Endodermal cell (in vitro differentiated cells): ENCODE measurements around the gene CASP10. TPM values are rescaled to one million over a fixed set of nuclear protein-coding genes. Genes with fewer than 3 reads are reported as not detected.
A peak's percentile ranks its signal among the peaks of the same experiment; 100 is the strongest.

Experiments used
- DNase-seq: peaks from one replicate; pipeline ENCODE4 v3.0.0-alpha.2; 2017
- H3K27ac ChIP-seq: 2 replicates; pipeline ENCODE4 v1.5.1; 2013; ENCODE audit warnings: mild to moderate bottlenecking, low read depth, low read length, moderate library complexity
- H3K27me3 ChIP-seq: 2 replicates; pipeline ENCODE4 v1.6.1; 2013; ENCODE audit warnings: mild to moderate bottlenecking, low read length, moderate library complexity; ENCODE audit not compliant: insufficient read depth, control insufficient read depth, poor library complexity, severe bottlenecking
- H3K36me3 ChIP-seq: 2 replicates; pipeline ENCODE4 v1.7.0; 2013; ENCODE audit warnings: mild to moderate bottlenecking, low read length, moderate library complexity; ENCODE audit not compliant: control insufficient read depth, insufficient read depth
- H3K4me1 ChIP-seq: one replicate; pipeline ENCODE4 v1.7.0; 2013; ENCODE audit warnings: low read length; ENCODE audit not compliant: control insufficient read depth, insufficient read depth
- H3K4me3 ChIP-seq: 2 replicates; pipeline ENCODE4 v1.5.1; 2013; ENCODE audit warnings: mild to moderate bottlenecking, low read length, moderate library complexity
- H3K9ac ChIP-seq: 2 replicates; pipeline ENCODE4 v1.6.1; 2013; ENCODE audit warnings: mild to moderate bottlenecking, low read length, moderate library complexity; ENCODE audit not compliant: poor library complexity, severe bottlenecking; ENCODE audit errors: extremely low read depth
- H3K9me3 ChIP-seq: 2 replicates; pipeline ENCODE4 v1.6.1; 2013; ENCODE audit warnings: mild to moderate bottlenecking, low read length, moderate library complexity; ENCODE audit not compliant: control insufficient read depth
- H3K27ac Mint-ChIP-seq: 2 replicates; pipeline ENCODE4 v1.8.0; 2020; ENCODE audit warnings: mixed read lengths
- H3K27me3 Mint-ChIP-seq: 2 replicates; pipeline ENCODE4 v1.8.0; 2021; ENCODE audit warnings: mild to moderate bottlenecking, mixed read lengths; ENCODE audit not compliant: insufficient read depth
- H3K36me3 Mint-ChIP-seq: 2 replicates; pipeline ENCODE4 v1.8.0; 2020; ENCODE audit warnings: low read depth, mixed read lengths
- H3K4me1 Mint-ChIP-seq: 2 replicates; pipeline ENCODE4 v1.8.0; 2020; ENCODE audit warnings: mixed read lengths
- H3K4me3 Mint-ChIP-seq: 2 replicates; pipeline ENCODE4 v1.8.0; 2020; ENCODE audit warnings: mild to moderate bottlenecking, moderate library complexity, mixed read lengths
- H3K9me3 Mint-ChIP-seq: 2 replicates; pipeline ENCODE4 v1.8.0; 2020; ENCODE audit warnings: mild to moderate bottlenecking, mixed read lengths
- WGBS, 2 experiments: methylation state at CpG; one replicate each; pipeline versions ENCODE4 v1.1.5 to v1.1.7; 2013; ENCODE audit warnings: missing lambda C conversion rate in 2 of 2, mixed read lengths in 1 of 2; ENCODE audit not compliant: insufficient coverage in 1 of 2, insufficient read length in 1 of 2; 5-methylcytosine and 5-hydroxymethylcytosine counted together
- long read RNA-seq, 4 experiments: library from polyadenylated mRNA in 2 of 4; library from RNA in 1 of 4; library from capped mRNA in 1 of 4; stranded (forward) in 3 of 4; unstranded in 1 of 4; transcript quantifications; one replicate each; pipeline ENCODE4 v2.0.0, GENCODE V29; 2020 to 2021; ENCODE audit warnings: inconsistent platforms in 1 of 4
- polyA plus RNA-seq, 2 experiments: library from polyadenylated mRNA; stranded (reverse); fragments of 50-300 nt; gene quantifications; one replicate each; pipeline ENCODE4 v1.2.3, GENCODE V29; 2013
- total RNA-seq, 2 donors: library from RNA; stranded (reverse); fragmentation: NEBNext Ultra II Directional in 1 of 2; extraction: Animal tissue kit (Norgen Biotek cat#: 25700) in 1 of 2; gene quantifications; 2 replicates in 1 of 2; 3 replicates in 1 of 2; pipeline ENCODE4 v1.2.1, GENCODE V29; 2021
- TF ChIP-seq, protein P1 (sequence below): fragments of 200-600 bp; sonication (generic); conservative IDR thresholded peaks from 2 replicates; pipeline ENCODE4 v1.5.0; 2021; ENCODE audit warnings: antibody characterized with exemption, mild to moderate bottlenecking

Gene CASP10, protein sequence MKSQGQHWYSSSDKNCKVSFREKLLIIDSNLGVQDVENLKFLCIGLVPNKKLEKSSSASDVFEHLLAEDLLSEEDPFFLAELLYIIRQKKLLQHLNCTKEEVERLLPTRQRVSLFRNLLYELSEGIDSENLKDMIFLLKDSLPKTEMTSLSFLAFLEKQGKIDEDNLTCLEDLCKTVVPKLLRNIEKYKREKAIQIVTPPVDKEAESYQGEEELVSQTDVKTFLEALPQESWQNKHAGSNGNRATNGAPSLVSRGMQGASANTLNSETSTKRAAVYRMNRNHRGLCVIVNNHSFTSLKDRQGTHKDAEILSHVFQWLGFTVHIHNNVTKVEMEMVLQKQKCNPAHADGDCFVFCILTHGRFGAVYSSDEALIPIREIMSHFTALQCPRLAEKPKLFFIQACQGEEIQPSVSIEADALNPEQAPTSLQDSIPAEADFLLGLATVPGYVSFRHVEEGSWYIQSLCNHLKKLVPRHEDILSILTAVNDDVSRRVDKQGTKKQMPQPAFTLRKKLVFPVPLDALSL
- 10 to 100 TPM in 1 of 2 donors, 1 to 10 TPM in 1; 6.0 to 24.5 TPM for total RNA-seq
- polyA plus RNA-seq (2013, experiment 1 of 2) = 0.93 TPM
- 0.99 TPM for polyA plus RNA-seq (2013, experiment 2 of 2)
- long read RNA-seq, experiment 1, partial matches to known transcripts = 0 of 2 reads
- long read RNA-seq, experiment 1, other reads (novel, unspliced or antisense) = 1 of 2 reads
- long read RNA-seq, experiment 2, full-length matches to known transcripts = 7 of 21 reads
- long read RNA-seq, experiment 2, partial matches to known transcripts = 2 of 21 reads
- long read RNA-seq, experiment 2, other reads (novel, unspliced or antisense) = 12 of 21 reads
- long read RNA-seq, experiment 3, full-length matches to known transcripts = 11 of 14 reads
- long read RNA-seq, experiment 3, partial matches to known transcripts = 1 of 14 reads
- long read RNA-seq, experiment 3, other reads (novel, unspliced or antisense) = 2 of 14 reads
- long read RNA-seq, experiment 4, partial matches to known transcripts = 2 of 4 reads
- long read RNA-seq, experiment 4, other reads (novel, unspliced or antisense) = 2 of 4 reads

DNA sequence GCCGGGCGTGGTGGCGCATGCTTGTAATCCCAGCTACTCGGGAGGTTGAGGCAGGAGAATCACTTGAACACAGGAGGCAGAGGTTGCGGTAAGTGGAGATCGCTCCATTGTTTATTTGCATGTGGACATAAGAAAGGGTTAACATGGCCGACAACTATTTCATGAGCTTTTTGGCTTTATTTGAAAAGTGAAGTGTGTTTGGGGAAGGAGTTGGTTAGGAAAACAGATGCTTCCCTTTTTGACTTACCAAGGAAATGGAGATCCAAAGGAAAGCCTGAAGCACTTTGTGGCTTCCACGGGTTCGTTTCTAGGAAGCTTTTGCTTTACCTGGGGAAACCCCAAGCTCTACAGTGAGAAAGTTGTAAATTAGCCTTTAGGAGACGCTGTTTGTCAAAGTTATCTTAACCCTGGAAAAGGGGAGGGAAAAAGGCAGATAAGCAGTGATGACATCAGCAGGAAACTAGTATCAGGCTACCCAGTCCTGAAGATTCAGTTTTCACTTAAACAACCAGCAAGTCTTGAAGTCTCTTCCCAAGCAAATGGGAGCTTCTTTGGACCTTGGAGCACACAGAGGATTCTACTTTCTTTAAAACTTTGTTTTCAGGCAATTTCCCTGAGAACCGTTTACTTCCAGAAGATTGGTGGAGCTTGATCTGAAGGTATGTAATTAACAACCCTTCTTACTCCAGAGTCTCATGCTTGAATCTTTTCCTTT, at the start of gene CASP10:
Gene CASP10, plus strand, starts transcription at position 492 of the 715 bp plus-strand sequence. CDS start 2,637 bp downstream, outside the sequence.
- peak within 1 kb of the TSS; percentile 46 for H3K4me3 Mint-ChIP-seq
- Histone ChIP-seq H3K36me3 (no peaks in the 10 kb centered on the region), H3K4me1 (no peaks in the 10 kb centered on the region), H3K27ac (no peak within 1 kb of the TSS), H3K9ac (peak within 1 kb of the TSS; percentile 21), H3K9me3 (peaks cover 26% of the 10 kb centered on the region), H3K4me3 (peak within 1 kb of the TSS; percentile 69), H3K27me3 (no peaks in the 10 kb centered on the region)
- DNase-seq = peak; percentile 61
- H3K27me3 Mint-ChIP-seq = no peaks in the 10 kb centered on the region
- peaks cover 25% of the 10 kb centered on the region for H3K9me3 Mint-ChIP-seq
- peak within 1 kb of the TSS; percentile 86 for H3K27ac Mint-ChIP-seq
- 80 to 84% methylated on average over 11 of the region's 11 CpGs for WGBS, 2 experiments
- peaks cover 10% of the 10 kb centered on the region for H3K4me1 Mint-ChIP-seq
- peaks cover 11% of the 10 kb centered on the region for H3K36me3 Mint-ChIP-seq
- TF ChIP-seq, protein P1, sequence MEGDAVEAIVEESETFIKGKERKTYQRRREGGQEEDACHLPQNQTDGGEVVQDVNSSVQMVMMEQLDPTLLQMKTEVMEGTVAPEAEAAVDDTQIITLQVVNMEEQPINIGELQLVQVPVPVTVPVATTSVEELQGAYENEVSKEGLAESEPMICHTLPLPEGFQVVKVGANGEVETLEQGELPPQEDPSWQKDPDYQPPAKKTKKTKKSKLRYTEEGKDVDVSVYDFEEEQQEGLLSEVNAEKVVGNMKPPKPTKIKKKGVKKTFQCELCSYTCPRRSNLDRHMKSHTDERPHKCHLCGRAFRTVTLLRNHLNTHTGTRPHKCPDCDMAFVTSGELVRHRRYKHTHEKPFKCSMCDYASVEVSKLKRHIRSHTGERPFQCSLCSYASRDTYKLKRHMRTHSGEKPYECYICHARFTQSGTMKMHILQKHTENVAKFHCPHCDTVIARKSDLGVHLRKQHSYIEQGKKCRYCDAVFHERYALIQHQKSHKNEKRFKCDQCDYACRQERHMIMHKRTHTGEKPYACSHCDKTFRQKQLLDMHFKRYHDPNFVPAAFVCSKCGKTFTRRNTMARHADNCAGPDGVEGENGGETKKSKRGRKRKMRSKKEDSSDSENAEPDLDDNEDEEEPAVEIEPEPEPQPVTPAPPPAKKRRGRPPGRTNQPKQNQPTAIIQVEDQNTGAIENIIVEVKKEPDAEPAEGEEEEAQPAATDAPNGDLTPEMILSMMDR = peak; percentile 63

DNA sequence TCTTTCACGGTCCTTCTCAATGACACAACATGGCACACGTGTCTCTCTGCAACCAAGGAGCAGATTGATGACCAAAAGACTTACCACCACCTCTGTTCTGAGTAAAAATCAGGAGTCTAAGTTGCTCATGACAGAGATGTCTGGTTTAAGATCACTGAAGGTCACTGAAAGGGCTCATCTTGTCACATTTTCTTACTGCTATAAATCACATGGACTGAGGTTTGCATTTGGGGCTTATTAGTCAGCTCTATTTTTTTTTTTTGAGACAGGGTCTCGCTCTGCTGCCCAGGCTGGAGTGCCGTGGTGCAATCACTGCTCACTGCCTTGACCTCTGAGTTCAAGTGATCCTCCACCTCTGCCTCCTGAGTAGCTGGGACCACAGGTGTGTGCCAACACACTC, 47.6 kb upstream of the CASP10 start:
- H3K4me3 Mint-ChIP-seq = no peak overlapping the region
- no peaks in the 10 kb centered on the region for H3K27me3 ChIP-seq
- no peak for DNase-seq
- peaks cover 38% of the 10 kb centered on the region for H3K4me1 Mint-ChIP-seq
- no peaks in the 10 kb centered on the region for H3K9me3 Mint-ChIP-seq
- H3K36me3 Mint-ChIP-seq = peaks cover 83% of the 10 kb centered on the region
- H3K27ac Mint-ChIP-seq = no peak overlapping the region
- H3K9ac ChIP-seq = no peak overlapping the region
- H3K36me3 ChIP-seq = peaks cover 82% of the 10 kb centered on the region
- H3K4me1 ChIP-seq = peaks cover 4% of the 10 kb centered on the region
- H3K9me3 ChIP-seq = no peaks in the 10 kb centered on the region
- H3K4me3 ChIP-seq = no peak overlapping the region
- TF ChIP-seq, protein P1 = no peak
- WGBS, 2 experiments = 94 to 100% methylated on average over 3 to 4 of the region's 4 CpGs
- H3K27ac ChIP-seq = no peak overlapping the region
- no peaks in the 10 kb centered on the region for H3K27me3 Mint-ChIP-seq

DNA sequence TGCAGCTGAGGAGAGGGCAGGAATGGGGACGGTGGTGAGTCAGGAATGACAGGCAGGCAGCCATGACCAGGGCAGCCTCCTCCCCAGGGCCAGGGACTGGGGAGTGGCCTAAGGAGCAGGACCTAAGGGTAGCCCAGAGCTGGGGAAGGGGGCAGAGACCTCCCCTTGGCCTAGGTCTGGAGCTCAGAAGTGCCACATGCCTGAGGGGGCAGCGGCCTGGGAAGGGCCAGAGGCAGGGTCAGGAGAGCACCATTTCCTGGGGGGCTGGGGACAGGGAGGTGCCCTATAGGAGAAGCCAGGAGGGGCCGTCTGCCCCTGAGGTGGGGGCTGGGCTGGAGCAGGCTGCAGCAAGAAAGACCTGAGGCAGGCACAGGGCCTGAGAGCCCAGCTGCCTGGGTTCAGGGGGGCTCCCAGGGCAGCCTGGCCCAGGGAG, 46.0 kb upstream of the CASP10 start:
- Histone ChIP-seq H3K4me1 (no peaks in the 10 kb centered on the region), H3K27ac (no peak overlapping the region), H3K9me3 (no peaks in the 10 kb centered on the region), H3K9ac (no peak overlapping the region), H3K4me3 (no peak overlapping the region), H3K36me3 (peaks cover 84% of the 10 kb centered on the region), H3K27me3 (no peaks in the 10 kb centered on the region)
- TF ChIP-seq, protein P1 = no peak
- no peak overlapping the region for H3K4me3 Mint-ChIP-seq
- peak overlapping the region; percentile 44 for H3K27ac Mint-ChIP-seq
- H3K36me3 Mint-ChIP-seq = peaks cover 82% of the 10 kb centered on the region
- DNase-seq = no peak
- H3K27me3 Mint-ChIP-seq = no peaks in the 10 kb centered on the region
- whole genome bisulfite sequencing, 2 experiments = 60 to 90% methylated on average over 1 to 3 of the region's 3 CpGs
- H3K4me1 Mint-ChIP-seq = peaks cover 25% of the 10 kb centered on the region
- no peaks in the 10 kb centered on the region for H3K9me3 Mint-ChIP-seq
